Ascending aorta (tissue), 2 donors: Measurements from ENCODE around the gene CHRNA9. TPM values are rescaled to one million over a fixed set of nuclear protein-coding genes. Genes with fewer than 3 reads are reported as not detected.
"Not testable (repeated sequence)": the region's sequence is repeated elsewhere in the genome, so short reads cannot be mapped to it uniquely, and the experiment has no call there.

Experiments
- DNase-seq, 2 donors: peaks; one replicate each; pipeline ENCODE4 v3.0.0-alpha.2; 2019; ENCODE audit warnings: low spot score in 2 of 2
- H3K27ac ChIP-seq, 2 donors: fragments of 200-600 bp; sonication (generic); one replicate each; pipeline ENCODE4 v1.5.1; 2016 to 2017; ENCODE audit warnings: mild to moderate bottlenecking in 1 of 2
- H3K27me3 ChIP-seq: fragments of 200-600 bp; sonication (generic); one replicate; pipeline ENCODE4 v1.5.1; 2017
- H3K36me3 ChIP-seq, 2 donors: fragments of 200-600 bp; sonication (generic); one replicate each; pipeline ENCODE4 v1.5.1; 2016
- H3K4me1 ChIP-seq, 2 donors: fragments of 200-600 bp; sonication (generic); one replicate each; pipeline ENCODE4 v1.5.1; 2016 to 2017; ENCODE audit warnings: mild to moderate bottlenecking in 1 of 2
- H3K4me3 ChIP-seq, 2 donors: fragments of 200-600 bp; sonication (generic); one replicate each; pipeline ENCODE4 v1.5.1; 2016 to 2017; ENCODE audit warnings: mild to moderate bottlenecking in 1 of 2
- H3K9me3 ChIP-seq, 2 donors: fragments of 200-600 bp; sonication (generic); one replicate each; pipeline ENCODE4 v1.5.1; 2016
- CTCF ChIP-seq, 3 experiments: fragments of 200-600 bp in 2 of 3; fragments of 450-650 bp in 1 of 3; sonication (generic) in 2 of 3; IDR thresholded peaks; one replicate each; pipeline ENCODE4 v1.5.1; 2016 to 2019; ENCODE audit warnings: antibody characterized with exemption in 3 of 3, mild to moderate bottlenecking in 1 of 3, moderate library complexity in 1 of 3
- intact Hi-C: fragments of 100-400 bp; cut with DNase I; formaldehyde crosslinking; loops from one replicate; pipeline ENCODE4 v1.15.1; 2023
- total RNA-seq: library from RNA; depleted of rRNA; stranded (reverse); fragments of >200 nt; gene quantifications from one replicate; pipeline ENCODE4 v1.1.0, GENCODE V29; 2016

CHRNA9 gene
- total RNA-seq = not detected

GRCh38 chr4:40334591-40335524 is at the start of gene CHRNA9:
Gene CHRNA9 (plus strand): TSS chr4:40335333. CDS start chr4:40335468, 135 bp downstream.
- Histone ChIP-seq H3K36me3 (no peaks in the 10 kb centered on the region), H3K4me1 (no peaks in the 10 kb centered on the region), H3K9me3 (no peaks in the 10 kb centered on the region), H3K4me3 (no peak within 1 kb of the TSS), H3K27me3 (no peaks in the 10 kb centered on the region), H3K27ac (no peak within 1 kb of the TSS)
- TF ChIP-seq CTCF (IDR thresholded peaks at IDR 0.05) = no peak
- intact Hi-C loops = no loop called here
- no peak for DNase-seq

GRCh38 chr4:40285692-40286091 is 49.4 kb upstream of the CHRNA9 start:
- intact Hi-C loops = no loop called here
- no peak for DNase-seq
- no peaks in the 10 kb centered on the region for H3K9me3 ChIP-seq
- TF ChIP-seq CTCF (IDR thresholded peaks at IDR 0.05) = no peak
- no peaks in the 10 kb centered on the region for H3K4me1 ChIP-seq
- no peak overlapping the region for H3K27ac ChIP-seq
- H3K36me3 ChIP-seq = no peaks in the 10 kb centered on the region
- no peak overlapping the region for H3K4me3 ChIP-seq
- no peaks in the 10 kb centered on the region for H3K27me3 ChIP-seq

- no peaks in the 10 kb centered on the region for H3K9me3 ChIP-seq
- DNase-seq = no peak
- H3K27me3 ChIP-seq = no peaks in the 10 kb centered on the region
- H3K4me1 ChIP-seq = no peaks in the 10 kb centered on the region
- no peak for TF ChIP-seq CTCF (IDR thresholded peaks at IDR 0.05)
- no peak overlapping the region for H3K4me3 ChIP-seq
- no peaks in the 10 kb centered on the region for H3K36me3 ChIP-seq
- intact Hi-C loops = no loop called here
- no peak overlapping the region for H3K27ac ChIP-seq
Observed at GRCh38 chr4:40288566-40288965, 46.6 kb upstream of the CHRNA9 start.

GRCh38 chr4:40289366-40290188 is 45.6 kb upstream of the CHRNA9 start:
- no peaks in the 10 kb centered on the region for H3K27me3 ChIP-seq
- DNase-seq = no peak
- no peaks in the 10 kb centered on the region for H3K4me1 ChIP-seq
- H3K9me3 ChIP-seq = no peaks in the 10 kb centered on the region
- H3K36me3 ChIP-seq = no peaks in the 10 kb centered on the region
- no peak for TF ChIP-seq CTCF (IDR thresholded peaks at IDR 0.05)
- H3K27ac ChIP-seq = no peak overlapping the region
- intact Hi-C loops = no loop called here
- H3K4me3 ChIP-seq = no peak overlapping the region

GRCh38 chr4:40290611-40291186 is 44.4 kb upstream of the CHRNA9 start:
- H3K4me3 ChIP-seq, H3K36me3 ChIP-seq, H3K27ac ChIP-seq, H3K27me3 ChIP-seq, H3K4me1 ChIP-seq, intact Hi-C loops, H3K9me3 ChIP-seq, DNase-seq: not testable (repeated sequence)
